ENCODE measurements around the gene MYH4.

DNA sequence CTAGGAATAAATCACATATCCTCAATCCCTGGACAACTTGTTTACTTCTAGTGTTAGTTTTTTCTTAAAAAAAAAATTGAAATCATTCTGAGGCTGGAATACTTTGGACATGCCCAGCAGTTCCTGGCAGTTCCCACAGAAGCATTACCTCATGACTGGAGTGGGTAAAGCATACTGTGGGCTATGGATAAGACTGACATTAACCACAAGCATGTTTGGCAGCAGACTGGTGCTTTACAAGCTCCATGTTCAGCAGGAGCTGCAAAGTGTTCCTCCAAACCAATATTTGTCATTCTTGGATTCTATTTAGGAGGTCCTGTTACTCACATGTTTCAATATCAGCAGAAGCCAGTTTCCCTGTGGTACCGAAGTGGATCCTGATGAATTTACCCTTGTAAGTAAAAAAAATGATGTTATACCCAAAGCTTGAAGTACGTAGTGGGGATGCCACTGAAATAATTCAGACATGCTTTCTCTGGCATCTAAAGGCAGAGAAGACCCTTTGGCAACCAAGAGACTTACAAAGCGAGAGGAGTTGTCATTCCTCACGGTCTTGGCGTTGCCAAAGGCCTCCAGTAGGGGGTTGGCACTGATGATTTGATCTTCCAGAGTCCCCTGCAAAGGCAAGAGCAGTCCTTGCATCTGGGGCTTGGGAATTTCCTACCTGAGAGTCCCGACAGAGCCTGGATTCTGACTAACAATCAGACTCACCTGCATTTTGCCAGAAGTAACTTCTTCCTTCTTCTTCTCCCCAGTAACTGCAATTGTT is 44.1 kb upstream of the MYH4 start:
- TF ChIP-seq, protein P1, sequence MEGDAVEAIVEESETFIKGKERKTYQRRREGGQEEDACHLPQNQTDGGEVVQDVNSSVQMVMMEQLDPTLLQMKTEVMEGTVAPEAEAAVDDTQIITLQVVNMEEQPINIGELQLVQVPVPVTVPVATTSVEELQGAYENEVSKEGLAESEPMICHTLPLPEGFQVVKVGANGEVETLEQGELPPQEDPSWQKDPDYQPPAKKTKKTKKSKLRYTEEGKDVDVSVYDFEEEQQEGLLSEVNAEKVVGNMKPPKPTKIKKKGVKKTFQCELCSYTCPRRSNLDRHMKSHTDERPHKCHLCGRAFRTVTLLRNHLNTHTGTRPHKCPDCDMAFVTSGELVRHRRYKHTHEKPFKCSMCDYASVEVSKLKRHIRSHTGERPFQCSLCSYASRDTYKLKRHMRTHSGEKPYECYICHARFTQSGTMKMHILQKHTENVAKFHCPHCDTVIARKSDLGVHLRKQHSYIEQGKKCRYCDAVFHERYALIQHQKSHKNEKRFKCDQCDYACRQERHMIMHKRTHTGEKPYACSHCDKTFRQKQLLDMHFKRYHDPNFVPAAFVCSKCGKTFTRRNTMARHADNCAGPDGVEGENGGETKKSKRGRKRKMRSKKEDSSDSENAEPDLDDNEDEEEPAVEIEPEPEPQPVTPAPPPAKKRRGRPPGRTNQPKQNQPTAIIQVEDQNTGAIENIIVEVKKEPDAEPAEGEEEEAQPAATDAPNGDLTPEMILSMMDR (conservative IDR thresholded peaks at IDR 0.05 in 1 of 2, IDR thresholded peaks at IDR 0.05 in 1 of 2; ENCODE audit: low read depth in 1 of 2, low read length in 2 of 2): no peak
- TF ChIP-seq EZH2 (IDR thresholded peaks at IDR 0.05; ENCODE audit: low read length, missing control alignments): no peak

All from fibroblast of lung (primary cell).